Measurements from ENCODE around the gene MSLN.
"Not testable (repeated sequence)": the region's sequence is repeated elsewhere in the genome, so short reads cannot be mapped to it uniquely, and the experiment has no call there.

Gene MSLN

GRCh38 chr16:769184-769784 is 8.8 kb downstream of the MSLN start:
- in situ Hi-C loops (cut with HindIII; ENCODE audit: low sequenced_read_pairs): no loop called here

GRCh38 chr16:769934-770333 is 9.4 kb downstream of the MSLN start:
- in situ Hi-C loops (cut with HindIII; ENCODE audit: low sequenced_read_pairs): no loop called here

GRCh38 chr16:770411-770810 is 9.9 kb downstream of the MSLN start:
- in situ Hi-C loops (cut with HindIII; ENCODE audit: low sequenced_read_pairs): no loop called here

- in situ Hi-C loops (cut with HindIII; ENCODE audit: low sequenced_read_pairs): no loop called here
These were observed 12.4 kb downstream of the MSLN start for GRCh38 chr16:772959-773358.

GRCh38 chr16:774086-775001 is 13.8 kb downstream of the MSLN start:
- in situ Hi-C loops (cut with HindIII; ENCODE audit: low sequenced_read_pairs): no loop called here

- in situ Hi-C loops (cut with HindIII; ENCODE audit: low sequenced_read_pairs): no loop called here
These were observed 14.8 kb downstream of the MSLN start for GRCh38 chr16:775236-775796.

GRCh38 chr16:776298-776697 is 15.8 kb downstream of the MSLN start:
- in situ Hi-C loops (cut with HindIII; ENCODE audit: low sequenced_read_pairs): not testable (repeated sequence)

- in situ Hi-C loops (cut with HindIII; ENCODE audit: low sequenced_read_pairs): no loop called here
These were observed 16.3 kb downstream of the MSLN start for GRCh38 chr16:776824-777223.

- in situ Hi-C loops (cut with HindIII; ENCODE audit: low sequenced_read_pairs): no loop called here
These were observed 17.3 kb downstream of the MSLN start for GRCh38 chr16:777826-778225.

GRCh38 chr16:778447-778846 is 17.9 kb downstream of the MSLN start:
- in situ Hi-C loops (cut with HindIII; ENCODE audit: low sequenced_read_pairs): no loop called here

- in situ Hi-C loops (cut with HindIII; ENCODE audit: low sequenced_read_pairs): no loop called here
These were observed 18.5 kb downstream of the MSLN start for GRCh38 chr16:778909-779527.

- in situ Hi-C loops (cut with HindIII; ENCODE audit: low sequenced_read_pairs): no loop called here
These were observed 19.0 kb downstream of the MSLN start for GRCh38 chr16:779561-779960.

- in situ Hi-C loops (cut with HindIII; ENCODE audit: low sequenced_read_pairs): no loop called here
These were observed 19.8 kb downstream of the MSLN start for GRCh38 chr16:780296-780695.

- in situ Hi-C loops (cut with HindIII; ENCODE audit: low sequenced_read_pairs): no loop called here
These were observed 20.9 kb downstream of the MSLN start for GRCh38 chr16:781346-782010.

GRCh38 chr16:782258-782657 is 21.7 kb downstream of the MSLN start:
- in situ Hi-C loops (cut with HindIII; ENCODE audit: low sequenced_read_pairs): no loop called here

GRCh38 chr16:782766-783403 is 22.4 kb downstream of the MSLN start:
- in situ Hi-C loops (cut with HindIII; ENCODE audit: low sequenced_read_pairs): no loop called here

GRCh38 chr16:783404-784161 is 23.0 kb downstream of the MSLN start:
- in situ Hi-C loops (cut with HindIII; ENCODE audit: low sequenced_read_pairs): no loop called here

- in situ Hi-C loops (cut with HindIII; ENCODE audit: low sequenced_read_pairs): no loop called here
These were observed 23.9 kb downstream of the MSLN start for GRCh38 chr16:784431-784830.

- in situ Hi-C loops (cut with HindIII; ENCODE audit: low sequenced_read_pairs): no loop called here
These were observed 25.3 kb downstream of the MSLN start for GRCh38 chr16:785563-786535.

Measured in endothelial cell of hepatic sinusoid (primary cell).